GM12891 (cell line): ENCODE data around the gene TST.
"Not testable (repeated sequence)": the region's sequence is repeated elsewhere in the genome, so short reads cannot be mapped to it uniquely, and the experiment has no call there.

ENCODE experiments used
- POLR2A ChIP-seq: IDR thresholded peaks from 2 replicates; pipeline ENCODE4 v1.6.1; 2011; ENCODE audit warnings: low read depth, low read length, control low read depth
- POLR2AphosphoS5 ChIP-seq: IDR thresholded peaks from 2 replicates; pipeline ENCODE4 v1.6.1; 2011; ENCODE audit warnings: low read depth, low read length, control low read depth

GRCh38 chr22:36989012-36989411 is 30.2 kb downstream of the TST start:
- TF ChIP-seq POLR2A, POLR2AphosphoS5: not testable (repeated sequence)
